Measurements from ENCODE around the gene ACSF2.

DNA sequence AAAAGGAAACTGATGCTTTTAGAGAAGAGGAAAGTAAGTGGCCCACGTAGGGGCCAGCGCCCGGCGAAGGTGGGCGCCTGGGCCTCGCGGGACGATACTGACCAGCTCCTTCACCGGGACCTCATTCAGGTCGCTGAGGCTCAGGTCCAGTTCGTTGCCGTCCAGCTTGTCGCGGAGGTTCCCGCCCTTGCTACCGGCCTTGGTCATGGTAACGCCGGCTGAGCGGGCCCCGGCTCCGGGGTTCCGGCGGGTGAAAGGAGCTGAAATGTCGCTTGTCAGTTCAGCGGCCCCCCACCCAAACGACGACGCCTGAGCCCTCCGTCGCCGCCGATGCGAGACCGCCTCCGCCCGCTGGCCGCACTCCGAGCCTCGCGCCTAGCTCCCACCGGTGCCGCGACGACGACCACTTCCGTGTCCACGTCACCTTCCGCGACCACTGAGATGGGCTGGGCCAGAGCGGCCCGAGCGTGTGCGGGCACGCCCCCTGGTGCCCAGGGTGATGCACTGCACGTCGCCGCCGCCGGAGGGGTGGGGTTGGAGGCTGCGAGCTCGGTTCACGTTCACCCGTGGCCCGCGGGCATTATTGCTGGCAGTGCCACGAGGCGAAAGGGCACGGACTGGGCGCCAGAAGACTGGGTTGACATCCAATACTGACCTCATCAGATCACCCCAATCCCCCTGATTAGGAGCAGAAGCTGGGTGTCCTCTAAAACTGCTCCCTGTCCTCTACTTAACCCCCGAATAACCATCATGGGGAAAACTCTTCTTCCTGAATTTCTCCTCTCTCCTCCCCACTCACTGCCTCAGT, 28.7 kb upstream of the ACSF2 start, which contains the start of gene LRRC59:
- TF ChIP-seq, protein P1, sequence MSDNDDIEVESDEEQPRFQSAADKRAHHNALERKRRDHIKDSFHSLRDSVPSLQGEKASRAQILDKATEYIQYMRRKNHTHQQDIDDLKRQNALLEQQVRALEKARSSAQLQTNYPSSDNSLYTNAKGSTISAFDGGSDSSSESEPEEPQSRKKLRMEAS (IDR thresholded peaks at IDR 0.05) = peak; percentile 97
- TF ChIP-seq RAD21 (IDR thresholded peaks at IDR 0.05; ENCODE audit: low read depth) = peak; percentile 46; the same call in 1 of the 2 replicates
- TF ChIP-seq REST (IDR thresholded peaks at IDR 0.05; ENCODE audit: low read depth) = 0 out of 2 replicates have a peak, but pooled peaks have one; percentile 9
- no peak; the same call in 1 of the 2 replicates for TF ChIP-seq NFIC (IDR thresholded peaks at IDR 0.05)
- no peak for TF ChIP-seq EP300 (IDR thresholded peaks at IDR 0.05; ENCODE audit: borderline replicate concordance)
- TF ChIP-seq CEBPB (IDR thresholded peaks at IDR 0.05) = no peak
- TF ChIP-seq TAF1 (IDR thresholded peaks at IDR 0.05; ENCODE audit: low read depth) = peak; percentile 94
- TF ChIP-seq CREB1 (IDR thresholded peaks at IDR 0.05; ENCODE audit: low read depth) = peak; percentile 86
- peak; percentile 66; the same call in 1 of the 2 replicates for TF ChIP-seq YY1 (IDR thresholded peaks at IDR 0.05; ENCODE audit: low read depth)
